Hepatocyte (in vitro differentiated cells): ENCODE data around the gene HCRTR2.

Experiments used
- CTCF ChIP-seq: fragments of 200-600 bp; sonication (generic); IDR thresholded peaks from 2 replicates; pipeline ENCODE4 v1.5.1; 2016; ENCODE audit warnings: antibody characterized with exemption, mild to moderate bottlenecking; ENCODE audit not compliant: poor library complexity
- EZH2 ChIP-seq: fragments of 200-600 bp; sonication (generic); IDR thresholded peaks from 2 replicates; pipeline ENCODE4 v1.6.1; 2016; ENCODE audit warnings: antibody characterized with exemption, mild to moderate bottlenecking, borderline replicate concordance

GRCh38 chr6:55130806-55131324 is 43.5 kb upstream of the HCRTR2 start:
- TF ChIP-seq CTCF (no peak), EZH2 (no peak)
